Kidney capillary endothelial cell (primary cell): ENCODE results near the gene COL26A1.

Experiments used
- DNase-seq: peaks from one replicate; pipeline ENCODE4 v3.0.0-alpha.2; 2018; ENCODE audit warnings: low spot score

Gene COL26A1

GRCh38 chr7:101534873-101535272 is 172.2 kb downstream of the COL26A1 start:
- DNase-seq, result no peak

DNA sequence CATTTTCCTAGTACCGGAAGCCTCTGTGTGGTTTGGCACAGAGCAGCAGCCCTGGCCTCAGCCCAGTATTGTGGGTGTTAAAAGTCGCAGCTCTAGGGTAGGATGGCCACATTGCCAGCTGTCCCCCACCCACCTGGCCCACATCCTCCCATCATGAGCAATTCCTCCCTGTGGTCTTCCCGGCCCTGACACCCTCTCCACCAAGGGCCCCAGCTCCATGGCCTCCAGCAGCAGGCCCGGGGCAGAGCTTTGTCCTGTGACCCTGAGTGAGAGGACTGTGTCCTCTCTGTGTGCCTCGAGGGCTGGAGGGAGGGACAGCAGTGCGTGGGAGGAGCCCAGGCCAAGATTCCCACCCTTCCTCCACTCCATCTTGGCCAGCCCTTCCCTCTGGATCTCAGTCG is 172.7 kb downstream of the COL26A1 start:
- no peak for DNase-seq

- no peak for DNase-seq
Observed at GRCh38 chr7:101536232-101536631, 173.6 kb downstream of the COL26A1 start.

DNA sequence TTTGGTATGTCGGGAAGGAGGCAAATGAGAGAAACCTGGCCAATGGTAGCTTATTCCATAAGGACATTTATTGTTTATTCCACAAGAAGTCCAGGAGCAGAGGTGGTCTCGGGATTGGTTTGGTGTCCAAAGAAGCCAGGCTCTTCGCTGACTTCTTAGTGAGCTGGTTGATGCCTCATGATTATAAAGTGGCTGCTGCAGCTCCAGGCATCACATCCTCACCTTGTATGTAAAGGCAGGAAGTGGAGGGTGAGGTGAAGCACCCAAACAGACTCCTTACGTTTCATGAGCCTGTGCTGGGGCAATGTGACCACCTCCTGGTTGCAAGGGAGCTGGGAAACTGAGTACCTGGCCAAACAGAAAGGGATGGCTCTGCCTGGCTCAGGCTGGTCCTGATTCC is 174.0 kb downstream of the COL26A1 start:
- no peak for DNase-seq

- DNase-seq, result no peak
Observed at GRCh38 chr7:101537205-101537604, 174.5 kb downstream of the COL26A1 start.

- DNase-seq, result no peak
Observed at GRCh38 chr7:101537935-101538595, 175.4 kb downstream of the COL26A1 start.

DNA sequence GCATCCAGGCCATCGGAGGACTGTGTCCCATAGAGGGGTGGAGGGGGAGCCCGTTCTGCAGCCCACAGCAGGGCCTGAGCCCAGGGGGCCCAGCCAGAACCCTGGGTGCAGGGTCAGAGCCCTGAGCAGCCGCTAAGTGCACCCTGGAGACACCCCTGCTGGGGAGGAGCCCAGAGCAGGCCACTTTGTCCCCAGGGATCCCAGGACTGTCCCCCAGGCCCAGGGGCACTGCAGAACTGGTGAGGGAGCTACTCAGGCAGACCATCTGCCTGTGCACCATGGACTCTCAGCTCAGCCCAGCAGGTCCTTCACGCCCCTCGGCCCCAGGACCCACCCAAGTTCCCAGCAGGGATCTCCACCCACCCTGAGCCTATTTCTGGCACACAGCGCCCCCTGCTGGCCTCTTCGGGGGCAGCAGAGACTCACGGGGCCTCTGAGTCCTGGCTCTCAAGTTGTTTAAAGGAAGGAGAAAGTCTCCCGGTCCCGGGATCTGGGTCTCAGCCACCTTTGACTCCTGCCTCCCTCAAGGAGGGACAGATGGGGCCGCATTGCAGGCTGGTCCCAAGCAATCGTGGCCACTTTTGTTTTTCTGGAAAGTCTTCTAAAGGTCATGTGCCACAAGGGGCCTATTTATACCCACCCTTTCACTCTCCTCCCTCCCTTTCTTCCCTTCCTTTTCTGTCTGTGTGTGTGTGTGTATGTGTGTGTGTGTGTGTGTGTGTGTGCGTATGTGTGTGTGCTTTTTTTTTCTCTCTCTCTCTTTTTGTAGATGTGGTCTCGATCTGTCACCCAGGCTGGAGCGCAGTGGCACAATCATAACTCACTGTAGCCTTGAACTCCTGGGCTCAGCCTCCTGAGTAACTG is 176.2 kb downstream of the COL26A1 start:
- peak; percentile 34 for DNase-seq

- DNase-seq, result no peak
Observed at GRCh38 chr7:101539784-101540183, 177.1 kb downstream of the COL26A1 start.

- peak; percentile 40 for DNase-seq
Observed at GRCh38 chr7:101542527-101543241, 180.0 kb downstream of the COL26A1 start.

- no peak for DNase-seq
Observed at GRCh38 chr7:101543242-101543766, 180.6 kb downstream of the COL26A1 start.

- no peak for DNase-seq
Observed at GRCh38 chr7:101543846-101544245, 181.2 kb downstream of the COL26A1 start.

- no peak for DNase-seq
Observed at GRCh38 chr7:101545441-101546190, 182.9 kb downstream of the COL26A1 start.

GRCh38 chr7:101546308-101546936 is 183.7 kb downstream of the COL26A1 start:
- no peak for DNase-seq

- DNase-seq, result no peak
Observed at GRCh38 chr7:101547022-101547915, 184.6 kb downstream of the COL26A1 start.

DNA sequence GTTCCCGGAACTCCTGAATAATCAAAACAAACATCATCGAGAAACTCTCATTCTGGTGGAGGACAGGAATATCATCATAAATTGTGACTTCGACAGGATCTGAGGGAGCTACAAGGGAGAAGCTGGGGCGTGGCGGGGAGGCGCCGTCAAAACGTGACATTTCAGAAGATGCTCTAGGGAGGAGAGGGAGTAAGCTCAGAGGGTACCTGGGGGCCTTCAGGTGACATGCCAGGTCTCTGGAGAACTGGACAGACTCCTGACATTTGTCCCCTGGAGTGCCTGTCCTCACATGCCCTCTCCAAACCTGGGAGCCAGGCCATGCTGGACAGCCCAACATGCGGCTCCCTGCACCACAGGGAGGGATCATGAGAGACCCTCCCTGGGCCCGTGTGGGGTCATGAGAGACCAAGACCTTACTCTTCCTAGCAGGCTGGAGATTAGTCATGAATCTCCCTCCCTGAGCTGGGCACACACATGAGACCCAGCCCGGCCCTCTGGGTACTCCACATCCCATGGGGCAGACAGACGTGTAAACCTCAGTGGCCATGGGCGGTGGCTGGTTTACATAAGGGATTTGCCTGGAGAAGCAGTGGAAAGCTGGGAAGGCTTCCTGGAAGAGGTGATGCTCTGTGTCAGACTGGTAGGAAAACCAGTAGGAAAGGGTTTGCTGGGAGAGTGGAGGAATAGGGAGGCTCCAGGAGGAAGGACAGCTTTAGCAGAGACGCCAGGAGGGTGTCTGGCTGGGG is 185.4 kb downstream of the COL26A1 start:
- DNase-seq, result no peak

- no peak for DNase-seq
Observed at GRCh38 chr7:101549734-101550133, 187.1 kb downstream of the COL26A1 start.

- no peak for DNase-seq
Observed at GRCh38 chr7:101550641-101551541, 188.2 kb downstream of the COL26A1 start.

GRCh38 chr7:101553018-101553770 is 190.5 kb downstream of the COL26A1 start:
- no peak for DNase-seq
